ENCODE data around the gene CIAPIN1.

The CIAPIN1 gene

GRCh38 chr16:57469917-57470470 is 22.8 kb upstream of the CIAPIN1 start:
- Histone ChIP-seq H3K4me1 (ENCODE audit: insufficient read depth, low read length) (peaks cover 2% of the 10 kb centered on the region), H3K79me2 (ENCODE audit: insufficient read depth, low read length) (peaks cover 6% of the 10 kb centered on the region; the same call in 1 of the 2 replicates), H3K9me3 (ENCODE audit: insufficient read depth, low read length, severe bottlenecking) (no peaks in the 10 kb centered on the region), H2AFZ (ENCODE audit: low read depth, low read length) (no peak overlapping the region), H3K27me3 (ENCODE audit: insufficient read depth, low read length, poor library complexity) (no peaks in the 10 kb centered on the region), H3K4me3 (ENCODE audit: low read depth in 1 of 2, low read length in 2 of 2) (no peak overlapping the region), H3K27ac (ENCODE audit: low read length) (no peak overlapping the region), H3K36me3 (ENCODE audit: insufficient read depth, low read length) (peaks cover 80% of the 10 kb centered on the region), H3K9ac (ENCODE audit: low read depth, low read length) (no peak overlapping the region), H3K4me2 (ENCODE audit: insufficient read depth, low read length) (no peak overlapping the region), H4K20me1 (ENCODE audit: insufficient read depth, low read length) (peaks cover 6% of the 10 kb centered on the region)
- no peak for ATAC-seq (ENCODE audit: insufficient read depth, low read depth)
- TF ChIP-seq CTCF (IDR thresholded peaks at IDR 0.05; ENCODE audit: borderline replicate concordance, extremely low read depth, low read length, poor library complexity, severe bottlenecking) (no peak), EZH2 (IDR thresholded peaks at IDR 0.05; ENCODE audit: borderline replicate concordance, low read depth, low read length, severe bottlenecking) (no peak)
- no peak for DNase-seq

- H3K4me2 ChIP-seq (ENCODE audit: insufficient read depth, low read length), result no peak overlapping the region
- H4K20me1 ChIP-seq (ENCODE audit: insufficient read depth, low read length), result peaks cover 6% of the 10 kb centered on the region
- DNase-seq (no peak), ATAC-seq (ENCODE audit: insufficient read depth, low read depth) (no peak)
- no peak overlapping the region for H3K4me3 ChIP-seq (ENCODE audit: low read depth in 1 of 2, low read length in 2 of 2)
- H3K9me3 ChIP-seq (ENCODE audit: insufficient read depth, low read length, severe bottlenecking), result no peaks in the 10 kb centered on the region
- H3K27me3 ChIP-seq (ENCODE audit: insufficient read depth, low read length, poor library complexity), result no peaks in the 10 kb centered on the region
- no peak for TF ChIP-seq EZH2 (IDR thresholded peaks at IDR 0.05; ENCODE audit: borderline replicate concordance, low read depth, low read length, severe bottlenecking)
- no peak for TF ChIP-seq CTCF (IDR thresholded peaks at IDR 0.05; ENCODE audit: borderline replicate concordance, extremely low read depth, low read length, poor library complexity, severe bottlenecking)
- H2AFZ ChIP-seq (ENCODE audit: low read depth, low read length), result no peak overlapping the region
- no peak overlapping the region for H3K27ac ChIP-seq (ENCODE audit: low read length)
- H3K79me2 ChIP-seq (ENCODE audit: insufficient read depth, low read length), result peaks cover 14% of the 10 kb centered on the region
- H3K36me3 ChIP-seq (ENCODE audit: insufficient read depth, low read length), result peaks cover 88% of the 10 kb centered on the region
- H3K4me1 ChIP-seq (ENCODE audit: insufficient read depth, low read length), result peaks cover 10% of the 10 kb centered on the region
- H3K9ac ChIP-seq (ENCODE audit: low read depth, low read length), result no peak overlapping the region
These were observed 21.9 kb upstream of the CIAPIN1 start for GRCh38 chr16:57469046-57469445.

GRCh38 chr16:57468346-57468745 is 21.2 kb upstream of the CIAPIN1 start:
- Histone ChIP-seq H3K79me2 (ENCODE audit: insufficient read depth, low read length) (peaks cover 21% of the 10 kb centered on the region), H2AFZ (ENCODE audit: low read depth, low read length) (no peak overlapping the region), H3K4me3 (ENCODE audit: low read depth in 1 of 2, low read length in 2 of 2) (no peak overlapping the region), H3K9ac (ENCODE audit: low read depth, low read length) (no peak overlapping the region), H3K27ac (ENCODE audit: low read length) (no peak overlapping the region), H4K20me1 (ENCODE audit: insufficient read depth, low read length) (peaks cover 6% of the 10 kb centered on the region), H3K27me3 (ENCODE audit: insufficient read depth, low read length, poor library complexity) (no peaks in the 10 kb centered on the region), H3K4me1 (ENCODE audit: insufficient read depth, low read length) (peaks cover 17% of the 10 kb centered on the region), H3K36me3 (ENCODE audit: insufficient read depth, low read length) (peaks cover 93% of the 10 kb centered on the region), H3K9me3 (ENCODE audit: insufficient read depth, low read length, severe bottlenecking) (no peaks in the 10 kb centered on the region), H3K4me2 (ENCODE audit: insufficient read depth, low read length) (no peak overlapping the region)
- no peak for TF ChIP-seq EZH2 (IDR thresholded peaks at IDR 0.05; ENCODE audit: borderline replicate concordance, low read depth, low read length, severe bottlenecking)
- no peak for TF ChIP-seq CTCF (IDR thresholded peaks at IDR 0.05; ENCODE audit: borderline replicate concordance, extremely low read depth, low read length, poor library complexity, severe bottlenecking)
- ATAC-seq (ENCODE audit: insufficient read depth, low read depth) (no peak), DNase-seq (no peak)
